Measurements from ENCODE around the gene GCFC2. TPM values are rescaled to one million over a fixed set of nuclear protein-coding genes. Genes with fewer than 3 reads are reported as not detected.

The GCFC2 gene
- total and polyA plus RNA-seq, 12 donors, result 12.4 to 52.9 (median 24.1) TPM

DNA sequence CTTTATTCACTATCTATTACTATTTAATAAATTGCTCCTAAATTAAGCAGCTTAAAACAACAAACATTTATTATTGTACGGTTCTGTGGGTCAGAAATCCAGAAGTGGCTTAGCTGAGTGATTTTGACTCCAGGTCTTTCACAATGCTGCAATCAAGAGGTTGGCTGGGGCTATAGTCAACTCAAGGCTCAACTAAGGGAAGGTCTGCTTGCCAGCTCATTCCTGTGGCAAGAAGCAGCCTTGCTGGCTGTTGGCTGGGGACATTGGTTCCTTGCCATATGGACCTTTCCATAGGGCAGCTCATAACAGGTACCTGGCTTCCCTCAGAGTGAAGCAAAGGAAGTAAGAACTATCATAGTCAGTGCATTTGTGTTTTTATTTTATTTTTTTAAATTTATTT, 69.1 kb downstream of the GCFC2 start:
- 37 to 48% (median 42%) methylated on average over 1 of the region's 1 CpG for WGBS, 4 donors
- Histone ChIP-seq H3K27ac (peak overlapping the region in 1 of 5 donors; percentile 65), H3K4me3 (no peak overlapping the region), H3K27me3 (no peaks in the 10 kb centered on the region), H3K36me3 (replicated peaks in 1 of 2) (no peaks in the 10 kb centered on the region), H3K4me1 (replicated peaks in 1 of 2) (peaks cover 11 to 12% of the 10 kb centered on the region in 2 donors), H3K9me3 (replicated peaks in 1 of 3) (no peaks in the 10 kb centered on the region)
- peak in 4 of 7 donors; percentile 22 to 45 (median 34) for DNase-seq
- intact Hi-C loops (cut with DNase I), result no loop called here
- TF ChIP-seq, protein P1, sequence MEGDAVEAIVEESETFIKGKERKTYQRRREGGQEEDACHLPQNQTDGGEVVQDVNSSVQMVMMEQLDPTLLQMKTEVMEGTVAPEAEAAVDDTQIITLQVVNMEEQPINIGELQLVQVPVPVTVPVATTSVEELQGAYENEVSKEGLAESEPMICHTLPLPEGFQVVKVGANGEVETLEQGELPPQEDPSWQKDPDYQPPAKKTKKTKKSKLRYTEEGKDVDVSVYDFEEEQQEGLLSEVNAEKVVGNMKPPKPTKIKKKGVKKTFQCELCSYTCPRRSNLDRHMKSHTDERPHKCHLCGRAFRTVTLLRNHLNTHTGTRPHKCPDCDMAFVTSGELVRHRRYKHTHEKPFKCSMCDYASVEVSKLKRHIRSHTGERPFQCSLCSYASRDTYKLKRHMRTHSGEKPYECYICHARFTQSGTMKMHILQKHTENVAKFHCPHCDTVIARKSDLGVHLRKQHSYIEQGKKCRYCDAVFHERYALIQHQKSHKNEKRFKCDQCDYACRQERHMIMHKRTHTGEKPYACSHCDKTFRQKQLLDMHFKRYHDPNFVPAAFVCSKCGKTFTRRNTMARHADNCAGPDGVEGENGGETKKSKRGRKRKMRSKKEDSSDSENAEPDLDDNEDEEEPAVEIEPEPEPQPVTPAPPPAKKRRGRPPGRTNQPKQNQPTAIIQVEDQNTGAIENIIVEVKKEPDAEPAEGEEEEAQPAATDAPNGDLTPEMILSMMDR (IDR thresholded peaks at IDR 0.05), result no peak
- no peak for TF ChIP-seq POLR2A (IDR thresholded peaks at IDR 0.05)

DNA sequence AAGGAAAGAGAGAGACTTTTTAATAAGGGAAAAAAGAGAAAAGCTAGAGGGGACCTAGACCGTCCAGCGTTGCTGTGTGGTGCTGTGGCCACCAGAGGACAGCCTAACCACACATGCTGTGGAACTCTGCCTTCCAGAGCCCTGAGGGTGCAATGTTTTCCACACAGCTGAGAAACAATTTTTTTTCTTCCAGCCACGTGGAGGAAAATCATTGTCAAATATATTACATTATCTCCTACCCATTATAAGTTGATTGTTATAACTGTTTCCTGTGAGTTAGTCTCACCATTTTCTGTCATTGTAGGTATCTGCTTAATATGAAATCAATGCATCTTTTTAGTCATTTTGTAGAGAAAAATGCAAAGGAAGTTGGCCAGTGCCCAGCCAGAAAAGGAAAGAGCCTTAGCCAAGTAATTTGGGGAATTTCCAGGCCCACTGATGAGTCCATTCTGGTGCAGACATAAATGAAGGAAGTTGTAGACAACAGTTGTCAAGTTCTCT, 70.0 kb downstream of the GCFC2 start:
- no peaks in the 10 kb centered on the region for H3K36me3 ChIP-seq (replicated peaks in 1 of 2)
- intact Hi-C loops (cut with DNase I), result no loop called here
- H3K9me3 ChIP-seq (replicated peaks in 1 of 3), result no peaks in the 10 kb centered on the region
- H3K27ac ChIP-seq, result peak overlapping the region in 3 of 5 donors; percentile 10 to 65 (median 35)
- DNase-seq, result peak; percentile 71 to 88 (median 82)
- peaks cover 11 to 12% of the 10 kb centered on the region in 2 donors for H3K4me1 ChIP-seq (replicated peaks in 1 of 2)
- 0 to 1% (median 0%) methylated on average over 3 of the region's 3 CpGs for WGBS, 4 donors
- H3K27me3 ChIP-seq, result no peaks in the 10 kb centered on the region
- H3K4me3 ChIP-seq, result no peak overlapping the region
- TF ChIP-seq POLR2A (IDR thresholded peaks at IDR 0.05), result no peak
- TF ChIP-seq, protein P1 (IDR thresholded peaks at IDR 0.05), result peak; percentile 93 to 100 (median 98)

DNA sequence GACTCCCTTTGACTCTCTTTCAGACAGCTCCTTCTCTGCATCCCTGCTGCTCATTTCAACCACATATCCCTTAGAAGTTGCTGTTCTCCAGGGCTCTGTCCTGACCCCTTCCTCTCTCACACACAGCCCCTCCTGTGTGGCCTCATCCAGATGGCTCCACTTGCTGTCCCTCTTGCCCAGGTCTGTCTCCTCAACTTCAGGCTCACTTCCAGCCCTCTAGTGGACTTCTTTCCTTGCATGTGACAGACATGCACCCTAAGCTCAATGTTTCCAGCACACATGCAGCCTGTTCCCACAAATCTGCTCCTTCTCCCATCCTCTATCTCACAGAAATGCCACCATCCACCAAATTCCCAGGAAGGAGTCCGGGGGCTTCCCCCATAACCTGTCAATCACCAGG, 73.1 kb downstream of the GCFC2 start:
- DNase-seq, result no peak
- no peaks in the 10 kb centered on the region for H3K9me3 ChIP-seq (replicated peaks in 1 of 3)
- H3K27ac ChIP-seq, result no peak overlapping the region
- TF ChIP-seq POLR2A (IDR thresholded peaks at IDR 0.05), result no peak
- TF ChIP-seq, protein P1 (IDR thresholded peaks at IDR 0.05), result no peak
- intact Hi-C loops (cut with DNase I), result loop anchor here in 1 of 2 donors (10.0 kb wide), 1 partner anchor 47 kb away; no protein-coding TSS in a partner anchor
- H3K4me1 ChIP-seq (replicated peaks in 1 of 2), result peaks cover 11 to 21% of the 10 kb centered on the region in 2 donors
- H3K27me3 ChIP-seq, result no peaks in the 10 kb centered on the region
- no peak overlapping the region for H3K4me3 ChIP-seq
- WGBS, 4 donors, result 80 to 90% (median 83%) methylated on average over 1 of the region's 1 CpG
- H3K36me3 ChIP-seq (replicated peaks in 1 of 2), result no peaks in the 10 kb centered on the region

DNA sequence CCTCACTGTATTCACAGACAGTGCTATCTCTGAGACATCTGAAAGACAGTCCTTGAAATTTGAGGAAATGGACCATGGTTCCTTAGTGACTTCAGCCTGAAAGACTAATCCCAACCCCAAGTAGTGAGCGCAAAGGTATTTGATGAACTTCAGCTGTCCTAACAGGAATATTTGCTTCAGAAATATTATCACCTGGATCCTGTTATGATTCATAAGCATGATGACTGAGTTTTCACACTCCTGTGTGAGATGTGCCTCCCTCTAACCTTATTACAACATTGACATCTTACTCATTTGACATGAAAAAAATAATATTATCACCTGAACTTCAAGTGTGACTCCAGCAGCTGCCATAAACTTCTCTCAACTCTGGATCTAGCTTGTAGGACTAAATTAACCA, 75.8 kb downstream of the GCFC2 start:
- Histone ChIP-seq H3K36me3 (replicated peaks in 1 of 2) (no peaks in the 10 kb centered on the region), H3K4me1 (replicated peaks in 1 of 2) (peaks cover 5 to 19% of the 10 kb centered on the region in 2 donors), H3K27ac (no peak overlapping the region), H3K4me3 (no peak overlapping the region), H3K27me3 (no peaks in the 10 kb centered on the region), H3K9me3 (replicated peaks in 1 of 3) (no peaks in the 10 kb centered on the region)
- no peak for DNase-seq
- TF ChIP-seq, protein P1 (IDR thresholded peaks at IDR 0.05), result no peak
- TF ChIP-seq POLR2A (IDR thresholded peaks at IDR 0.05), result no peak
- WGBS, 4 donors, result 65 to 100% (median 82%) methylated on average over 1 of the region's 1 CpG
- intact Hi-C loops (cut with DNase I), result loop anchor here in 1 of 2 donors (10.0 kb wide), 1 partner anchor 50 kb away; no protein-coding TSS in a partner anchor
